D721Med (cell line): ENCODE data around the gene ADGRB3.

Experiments used
- DNase-seq: peaks from one replicate; pipeline ENCODE4 v3.0.0; 2011; ENCODE audit warnings: low spot score; ENCODE audit not compliant: insufficient read length
- FAIRE-seq: peaks from 2 replicates; lab custom pipeline; 2011; peaks lifted over from hg19 to GRCh38; lab: Jason Lieb, UNC
- TF ChIP-seq, protein P1 (sequence below): IDR thresholded peaks from 2 replicates; pipeline ENCODE4 v1.5.1; 2012; ENCODE audit warnings: mild to moderate bottlenecking, control low read depth; ENCODE audit not compliant: insufficient read depth; ENCODE audit errors: missing control alignments

The ADGRB3 gene

DNA sequence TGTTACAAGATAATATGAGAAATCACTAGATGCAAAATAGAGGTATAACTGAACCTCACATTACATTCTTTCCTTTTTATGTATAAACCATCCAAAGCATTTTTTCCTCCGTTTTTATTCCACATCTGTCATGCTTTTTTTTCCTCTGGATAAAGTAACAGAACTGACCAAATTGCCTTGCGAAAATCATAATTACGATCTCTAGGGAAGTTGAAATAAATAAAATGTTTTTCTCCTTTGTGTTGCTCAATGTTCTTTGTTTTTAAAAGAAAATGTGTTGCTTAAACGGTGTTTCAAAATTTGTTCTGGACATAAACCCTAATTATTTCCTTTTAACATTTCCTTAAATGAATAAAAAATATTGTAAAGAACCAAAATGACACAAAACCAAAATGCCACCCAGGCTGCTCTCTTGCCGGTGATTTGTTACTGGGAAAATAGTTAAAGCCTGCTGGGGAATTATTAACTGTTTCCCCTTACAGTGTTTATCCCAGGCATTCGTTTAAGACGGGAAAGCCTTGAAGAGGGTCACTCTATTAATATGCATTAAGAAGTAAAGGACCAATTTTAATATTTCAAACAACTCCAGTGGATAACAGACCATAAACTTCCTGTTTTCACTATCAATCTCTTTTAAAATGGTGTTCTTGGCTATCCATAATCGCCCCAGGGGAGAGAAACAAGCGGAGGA, 1.7 kb upstream of the ADGRB3 start:
- no peak for DNase-seq
- TF ChIP-seq, protein P1, sequence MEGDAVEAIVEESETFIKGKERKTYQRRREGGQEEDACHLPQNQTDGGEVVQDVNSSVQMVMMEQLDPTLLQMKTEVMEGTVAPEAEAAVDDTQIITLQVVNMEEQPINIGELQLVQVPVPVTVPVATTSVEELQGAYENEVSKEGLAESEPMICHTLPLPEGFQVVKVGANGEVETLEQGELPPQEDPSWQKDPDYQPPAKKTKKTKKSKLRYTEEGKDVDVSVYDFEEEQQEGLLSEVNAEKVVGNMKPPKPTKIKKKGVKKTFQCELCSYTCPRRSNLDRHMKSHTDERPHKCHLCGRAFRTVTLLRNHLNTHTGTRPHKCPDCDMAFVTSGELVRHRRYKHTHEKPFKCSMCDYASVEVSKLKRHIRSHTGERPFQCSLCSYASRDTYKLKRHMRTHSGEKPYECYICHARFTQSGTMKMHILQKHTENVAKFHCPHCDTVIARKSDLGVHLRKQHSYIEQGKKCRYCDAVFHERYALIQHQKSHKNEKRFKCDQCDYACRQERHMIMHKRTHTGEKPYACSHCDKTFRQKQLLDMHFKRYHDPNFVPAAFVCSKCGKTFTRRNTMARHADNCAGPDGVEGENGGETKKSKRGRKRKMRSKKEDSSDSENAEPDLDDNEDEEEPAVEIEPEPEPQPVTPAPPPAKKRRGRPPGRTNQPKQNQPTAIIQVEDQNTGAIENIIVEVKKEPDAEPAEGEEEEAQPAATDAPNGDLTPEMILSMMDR = no peak
- no peak for FAIRE-seq

DNA sequence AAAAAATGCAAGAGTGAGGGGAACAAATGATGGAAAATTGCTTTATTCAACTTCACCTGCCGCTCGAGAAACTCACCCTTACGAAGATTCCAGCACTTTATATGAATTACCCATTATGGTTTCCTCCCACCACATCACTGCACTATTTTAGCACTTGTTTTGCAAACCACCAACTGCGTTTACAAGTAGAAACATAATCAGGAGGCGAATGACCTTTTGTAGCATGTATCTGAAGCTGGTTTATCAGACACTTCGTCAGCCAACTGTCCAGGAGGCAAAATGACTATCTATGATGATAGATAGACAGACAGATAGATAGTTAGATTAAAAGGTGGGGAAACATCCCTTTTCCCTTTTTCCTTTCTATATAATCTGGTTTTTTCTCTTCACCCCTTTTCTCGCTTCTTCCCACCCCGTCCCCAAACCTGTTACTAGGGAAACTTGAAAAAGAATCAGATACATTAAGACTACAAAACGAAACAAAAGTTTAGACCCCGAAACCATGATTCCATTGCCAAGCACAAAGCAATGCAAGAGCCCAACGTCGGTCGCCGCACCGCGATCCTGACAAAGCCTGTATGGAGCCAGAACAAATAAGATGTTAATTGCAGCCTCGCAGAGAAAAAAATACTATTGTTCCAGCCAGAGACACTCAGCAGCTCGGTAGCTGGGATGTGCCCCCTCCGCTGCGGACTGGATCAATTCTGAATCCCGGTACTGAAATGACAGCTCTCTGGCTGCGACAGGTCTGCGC, 933 bp upstream of the ADGRB3 start:
- TF ChIP-seq, protein P1 = no peak
- FAIRE-seq = no peak

DNA sequence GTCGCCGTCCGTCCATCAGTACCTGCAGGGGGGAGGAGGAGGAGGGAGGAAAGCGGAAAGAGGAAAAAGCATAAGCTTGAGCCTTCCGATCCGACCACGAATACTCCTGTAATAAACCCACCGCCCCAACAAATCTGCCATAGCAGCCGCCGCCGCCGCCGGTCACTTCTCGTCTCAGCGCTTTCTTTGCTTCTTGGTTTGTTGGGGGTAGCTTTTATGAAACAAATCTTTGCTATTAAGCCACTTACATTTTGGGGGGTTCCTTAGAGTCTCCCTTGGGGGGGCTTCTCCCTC, 277 bp downstream of the ADGRB3 start:
- DNase-seq (no peak), FAIRE-seq (no peak)
- TF ChIP-seq, protein P1 = no peak

More for the DNA sequence above, 933 bp upstream of the ADGRB3 start:
- no peak for DNase-seq

DNA sequence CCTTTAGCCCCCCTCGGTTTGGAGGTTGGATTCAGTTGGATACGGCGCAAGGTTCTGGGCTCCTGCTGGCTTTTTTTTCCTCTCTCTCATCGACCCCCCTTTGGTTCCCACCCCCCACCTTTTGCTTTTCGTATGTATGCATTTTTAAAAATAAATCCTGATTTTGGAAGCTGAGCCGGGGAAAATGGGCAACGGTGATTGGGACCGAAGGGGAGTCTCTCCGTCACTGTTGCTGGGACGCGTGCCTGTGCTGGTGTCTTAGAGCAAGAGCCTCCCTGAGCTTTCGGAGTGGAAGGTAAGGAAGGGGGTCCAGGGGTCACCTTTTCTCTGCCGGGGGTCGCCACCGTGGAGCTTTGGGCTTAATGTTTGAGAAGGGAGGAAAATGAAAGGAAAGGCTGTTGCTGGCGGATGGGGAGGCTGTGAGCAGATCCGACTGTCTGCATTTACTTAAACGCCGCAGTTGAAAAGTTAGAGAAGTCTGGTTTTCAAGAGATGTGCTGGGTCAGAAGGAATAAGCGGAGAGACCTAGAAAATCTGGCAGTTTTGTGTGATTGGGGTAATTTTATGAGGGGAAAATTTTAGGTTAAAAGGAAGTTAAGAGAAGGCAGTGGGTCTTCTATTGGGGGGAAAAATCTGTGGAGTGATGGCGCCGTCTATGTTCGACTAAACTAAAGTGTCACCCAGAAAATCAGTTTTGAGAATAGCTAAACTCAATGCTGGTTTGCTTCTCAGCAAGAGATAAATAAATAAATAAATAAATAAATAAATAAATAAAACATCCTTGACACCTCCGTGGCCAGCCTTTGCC, 828 bp downstream of the ADGRB3 start:
- TF ChIP-seq, protein P1 = no peak
- FAIRE-seq (no peak), DNase-seq (no peak)

DNA sequence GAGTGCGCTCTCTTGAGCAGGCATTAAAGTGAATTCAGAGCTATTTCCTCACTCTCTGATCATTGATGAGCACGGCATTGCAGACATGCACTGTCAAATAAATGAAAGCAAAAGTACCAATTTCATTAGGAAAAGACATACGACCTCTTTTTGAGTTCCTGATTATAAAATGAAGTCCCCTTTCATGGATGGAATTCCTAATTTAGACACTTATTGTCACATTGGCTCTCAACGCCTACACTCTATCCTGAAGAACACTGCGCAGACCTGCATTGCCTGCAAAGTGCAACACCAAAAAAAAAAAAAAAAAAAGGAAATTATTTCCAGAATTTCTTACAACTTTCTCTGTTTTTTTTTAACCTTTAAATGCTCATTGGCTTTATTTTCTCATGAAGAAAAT, 1.6 kb downstream of the ADGRB3 start:
- FAIRE-seq = no peak
- TF ChIP-seq, protein P1 = no peak
- no peak for DNase-seq

DNA sequence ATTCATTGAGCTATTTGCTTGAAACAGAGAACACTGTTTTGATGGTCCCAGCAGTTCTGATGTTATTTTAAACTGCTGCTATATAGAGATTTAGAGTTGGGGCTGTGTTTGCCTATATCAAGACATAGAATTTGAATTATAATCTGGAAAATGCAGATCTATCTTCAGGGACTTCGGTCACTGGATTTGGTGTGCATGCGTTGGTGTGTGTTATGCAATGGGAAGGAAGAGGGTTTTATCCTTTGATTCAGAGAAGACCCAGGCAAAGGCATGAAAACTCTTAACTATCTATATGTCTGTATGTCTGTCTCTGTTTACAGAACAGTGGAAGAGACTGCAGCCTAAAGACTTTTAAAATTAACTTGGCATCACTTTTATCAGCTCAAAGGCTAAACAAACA, 2.0 kb downstream of the ADGRB3 start:
- TF ChIP-seq, protein P1 = no peak
- FAIRE-seq (no peak), DNase-seq (no peak)
